ENCODE data around the gene ACSS3.

The ACSS3 gene

GRCh38 chr12:81080431-81080983 is 2.6 kb downstream of the ACSS3 start:
- Histone ChIP-seq H3K27me3 (ENCODE audit: insufficient read depth, poor library complexity, severe bottlenecking) (peaks cover 18% of the 10 kb centered on the region), H3K36me3 (ENCODE audit: low read depth) (no peaks in the 10 kb centered on the region), H3K27ac (ENCODE audit: poor library complexity, severe bottlenecking) (no peak overlapping the region), H3K4me3 (ENCODE audit: severe bottlenecking) (no peak overlapping the region), H3K9me3 (ENCODE audit: severe bottlenecking) (no peaks in the 10 kb centered on the region), H3K4me1 (ENCODE audit: insufficient read depth, poor library complexity, severe bottlenecking) (no peaks in the 10 kb centered on the region)
- TF ChIP-seq CTCF (IDR thresholded peaks at IDR 0.05; ENCODE audit: poor library complexity, severe bottlenecking) = no peak
- ATAC-seq (ENCODE audit: low read depth) = no peak
- DNase-seq (ENCODE audit: low spot score) = no peak

- ATAC-seq (ENCODE audit: low read depth) (no peak), DNase-seq (ENCODE audit: low spot score) (no peak)
- peaks cover 16% of the 10 kb centered on the region for H3K27me3 ChIP-seq (ENCODE audit: insufficient read depth, poor library complexity, severe bottlenecking)
- no peaks in the 10 kb centered on the region for H3K9me3 ChIP-seq (ENCODE audit: severe bottlenecking)
- H3K4me3 ChIP-seq (ENCODE audit: severe bottlenecking) = no peak overlapping the region
- TF ChIP-seq CTCF (IDR thresholded peaks at IDR 0.05; ENCODE audit: poor library complexity, severe bottlenecking) = no peak
- no peak overlapping the region for H3K27ac ChIP-seq (ENCODE audit: poor library complexity, severe bottlenecking)
- H3K4me1 ChIP-seq (ENCODE audit: insufficient read depth, poor library complexity, severe bottlenecking) = no peaks in the 10 kb centered on the region
- no peaks in the 10 kb centered on the region for H3K36me3 ChIP-seq (ENCODE audit: low read depth)
Observed at GRCh38 chr12:81081726-81082125, 3.8 kb downstream of the ACSS3 start.

DNA sequence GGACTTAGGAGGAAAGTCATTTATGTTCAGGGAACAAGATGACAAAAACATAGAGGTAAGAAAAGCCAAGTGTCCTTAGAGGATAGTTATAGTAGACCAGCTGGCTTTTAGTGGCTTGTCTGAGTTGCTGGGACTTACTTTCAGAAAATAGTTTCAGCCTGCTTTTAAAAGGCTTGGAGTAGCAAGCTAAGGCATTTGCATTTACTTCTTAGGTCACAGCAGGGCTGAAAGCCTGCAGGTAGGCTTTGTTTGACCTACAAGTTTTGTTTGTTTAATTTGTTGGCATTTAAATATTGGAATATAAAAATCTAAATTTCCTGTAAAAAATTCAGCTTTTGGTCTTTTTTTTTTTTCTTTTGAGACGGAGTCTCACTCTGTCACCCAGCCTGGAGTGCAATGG is 5.1 kb downstream of the ACSS3 start:
- no peak for DNase-seq (ENCODE audit: low spot score)
- Histone ChIP-seq H3K27me3 (ENCODE audit: insufficient read depth, poor library complexity, severe bottlenecking) (peaks cover 6% of the 10 kb centered on the region), H3K27ac (ENCODE audit: poor library complexity, severe bottlenecking) (no peak overlapping the region), H3K4me1 (ENCODE audit: insufficient read depth, poor library complexity, severe bottlenecking) (no peaks in the 10 kb centered on the region), H3K4me3 (ENCODE audit: severe bottlenecking) (no peak overlapping the region), H3K36me3 (ENCODE audit: low read depth) (no peaks in the 10 kb centered on the region), H3K9me3 (ENCODE audit: severe bottlenecking) (no peaks in the 10 kb centered on the region)
- TF ChIP-seq CTCF (IDR thresholded peaks at IDR 0.05; ENCODE audit: poor library complexity, severe bottlenecking) = no peak
- no peak for ATAC-seq (ENCODE audit: low read depth)

DNA sequence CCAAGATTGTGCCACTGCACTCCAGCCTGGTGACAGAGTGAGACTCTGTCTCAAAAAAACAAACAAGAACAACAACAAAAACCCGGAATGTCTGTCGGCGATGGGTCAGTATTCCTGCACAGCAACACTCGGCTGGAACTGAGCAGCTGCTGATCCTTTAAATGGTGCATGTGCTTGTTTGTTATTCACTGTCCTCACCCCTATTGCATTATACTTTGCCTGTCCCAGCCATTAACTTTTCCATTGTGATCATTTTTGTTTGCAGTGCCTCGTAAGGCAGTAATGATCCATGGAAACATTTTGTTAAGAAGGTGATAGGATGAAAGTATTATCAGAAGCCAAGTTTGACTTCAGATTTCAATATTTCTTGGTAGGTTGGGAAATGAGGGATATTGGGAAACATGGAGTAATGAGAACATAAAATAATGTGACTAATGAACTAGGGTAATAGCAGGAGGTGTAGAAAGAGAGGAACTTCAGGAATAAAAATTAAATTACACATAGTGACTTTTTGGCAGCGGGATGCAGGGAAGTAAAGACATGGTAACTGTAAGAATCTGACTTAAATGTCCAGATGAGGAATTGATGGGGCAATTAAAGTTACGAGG is 6.1 kb downstream of the ACSS3 start:
- Histone ChIP-seq H3K4me1 (ENCODE audit: insufficient read depth, poor library complexity, severe bottlenecking) (no peaks in the 10 kb centered on the region), H3K4me3 (ENCODE audit: severe bottlenecking) (no peak overlapping the region), H3K36me3 (ENCODE audit: low read depth) (no peaks in the 10 kb centered on the region), H3K27ac (ENCODE audit: poor library complexity, severe bottlenecking) (no peak overlapping the region), H3K27me3 (ENCODE audit: insufficient read depth, poor library complexity, severe bottlenecking) (peaks cover 3% of the 10 kb centered on the region), H3K9me3 (ENCODE audit: severe bottlenecking) (no peaks in the 10 kb centered on the region)
- TF ChIP-seq CTCF (IDR thresholded peaks at IDR 0.05; ENCODE audit: poor library complexity, severe bottlenecking) = no peak
- no peak for DNase-seq (ENCODE audit: low spot score)
- no peak for ATAC-seq (ENCODE audit: low read depth)

DNA sequence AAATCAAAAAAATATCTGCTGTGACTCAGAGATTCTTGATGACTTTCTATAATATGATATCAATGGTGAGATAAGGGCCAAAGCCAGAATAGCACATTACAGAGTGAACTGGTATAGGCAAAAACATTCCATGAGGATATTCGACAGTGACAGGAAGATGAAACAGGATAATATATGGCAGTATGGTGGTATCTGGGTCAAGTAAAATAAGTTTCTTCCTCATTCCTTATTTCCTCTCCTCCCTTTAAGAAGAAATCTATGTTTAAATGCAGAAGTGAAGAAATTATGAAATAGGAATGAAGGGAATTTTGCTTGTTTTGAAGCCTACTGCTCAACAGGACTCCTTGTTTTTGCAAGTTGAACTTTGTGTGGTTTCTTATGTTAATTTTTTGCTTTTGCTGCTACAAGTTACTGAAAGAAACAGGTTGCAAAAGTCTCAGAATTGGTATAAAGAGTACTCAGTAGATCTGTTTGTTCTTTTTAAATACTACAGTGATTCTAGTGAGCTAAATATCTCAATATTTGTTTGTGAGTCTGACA is 7.0 kb downstream of the ACSS3 start:
- Histone ChIP-seq H3K4me3 (ENCODE audit: severe bottlenecking) (no peak overlapping the region), H3K27ac (ENCODE audit: poor library complexity, severe bottlenecking) (no peak overlapping the region), H3K36me3 (ENCODE audit: low read depth) (no peaks in the 10 kb centered on the region), H3K4me1 (ENCODE audit: insufficient read depth, poor library complexity, severe bottlenecking) (no peaks in the 10 kb centered on the region), H3K9me3 (ENCODE audit: severe bottlenecking) (no peaks in the 10 kb centered on the region), H3K27me3 (ENCODE audit: insufficient read depth, poor library complexity, severe bottlenecking) (peaks cover 3% of the 10 kb centered on the region)
- no peak for DNase-seq (ENCODE audit: low spot score)
- ATAC-seq (ENCODE audit: low read depth) = no peak
- no peak for TF ChIP-seq CTCF (IDR thresholded peaks at IDR 0.05; ENCODE audit: poor library complexity, severe bottlenecking)

All from RWPE2 (cell line).